Heart right ventricle (tissue), 16 donors: Measurements from ENCODE around the gene NCAPG2. TPM values are rescaled to one million over a fixed set of nuclear protein-coding genes. Genes with fewer than 3 reads are reported as not detected.

ENCODE experiments used
- ATAC-seq, 8 donors: fragments of 200-7000 bp; cut with Tn5 transposase; one replicate each; pipeline ENCODE4 v1.9.1; 2020; ENCODE audit warnings: mild to moderate bottlenecking in 8 of 8, moderate library complexity in 8 of 8, moderate number of reproducible peaks in 1 of 8
- DNase-seq, 2 donors: peaks; one replicate each; pipeline ENCODE4 v3.0.0-alpha.2; 2020
- H3K27ac ChIP-seq, 10 donors: fragments of 200-600 bp; sonication (generic) in 2 of 10; one replicate each; pipeline versions ENCODE4 v1.5.0 to v1.8.0; 2020 to 2022; ENCODE audit warnings: mild to moderate bottlenecking in 3 of 10
- H3K27me3 ChIP-seq, 7 donors: fragments of 200-600 bp; one replicate each; pipeline ENCODE4 v1.8.0; 2021 to 2022; ENCODE audit warnings: mild to moderate bottlenecking in 2 of 7
- H3K36me3 ChIP-seq, 9 donors: fragments of 200-600 bp; sonication (generic) in 1 of 9; one replicate each; pipeline versions ENCODE4 v1.5.0 to v1.8.0; 2020 to 2022; ENCODE audit warnings: mild to moderate bottlenecking in 2 of 9
- H3K4me1 ChIP-seq, 9 donors: fragments of 200-600 bp; sonication (generic) in 1 of 9; one replicate each; pipeline versions ENCODE4 v1.5.0 to v1.8.0; 2020 to 2022; ENCODE audit warnings: mild to moderate bottlenecking in 4 of 9
- H3K4me3 ChIP-seq, 10 donors: fragments of 200-600 bp; sonication (generic) in 2 of 10; one replicate each; pipeline versions ENCODE4 v1.5.0 to v1.8.0; 2020 to 2022; ENCODE audit warnings: mild to moderate bottlenecking in 7 of 10, moderate library complexity in 2 of 10
- H3K9me3 ChIP-seq, 11 donors: fragments of 200-600 bp in 10 of 11; sonication (generic) in 2 of 11; one replicate each; pipeline versions ENCODE4 v1.5.0 to v1.8.0; 2013 to 2022; ENCODE audit warnings: mild to moderate bottlenecking in 2 of 11, control low read depth in 1 of 11, moderate library complexity in 1 of 11
- CTCF ChIP-seq, 9 donors: fragments of 200-600 bp; sonication (generic) in 2 of 9; IDR thresholded peaks; one replicate each; pipeline versions ENCODE4 v1.5.0 to v1.8.0; 2021 to 2022; ENCODE audit warnings: antibody characterized with exemption in 9 of 9, mild to moderate bottlenecking in 5 of 9, moderate library complexity in 1 of 9
- WGBS, 2 donors: extraction: QIAGEN DNeasy Blood & Tissue Kit; methylation state at CpG; one replicate each; pipeline ENCODE4 v1.1.7; 2013; ENCODE audit warnings: inconsistent platforms in 1 of 2; 5-methylcytosine and 5-hydroxymethylcytosine counted together
- intact Hi-C, 10 donors: fragments of 100-400 bp; cut with DNase I; formaldehyde crosslinking; loops; one replicate each; pipeline versions ENCODE4 v1.11.1 to v1.14.2; 2022
- polyA plus RNA-seq, 2 donors: library from polyadenylated mRNA; stranded (reverse); fragments of 200-250 nt; gene quantifications; one replicate each; pipeline ENCODE4 v1.2.3, GENCODE V29; 2013
- total RNA-seq, 10 donors: library from RNA; stranded (reverse); fragmentation: NEBNext Ultra II Directional in 3 of 10; extraction: Animal tissue kit (Norgen Biotek cat#: 25700) in 3 of 10; gene quantifications; one replicate each; pipeline versions ENCODE4 v1.2.1 to v1.2.4, GENCODE V29; 2021 to 2023
- donor health status: Arrhythmogenic right ventricular cardiomyopathy.
- donor health status: ischemic (EF 13 %, LVEDD 7.1; RV severe dilation, severe dysfunction).
- donor health status: healthy with polysubstance abuse.
- donor health status: DM: no; HTN: yes; CAD: no.
- donor health status: DM: no; HTN: no; CAD: no.
- donor health status: ischemic (EF 25% LVEDD 6.9; RV normal size, moderate dysfunction).
- donor health status: ischemic (EF 25% LVEDD 5.7; RV mildly dilated, moderate dysfunction).
- donor health status: healthy.
- donor health status: DM: yes; HTN: yes; CAD: no.
- donor health status: Ischemic cardiomyopathy.
- donor health status: ischemic (EF 35%, LVEDD 5.7; RV mildly dilated, moderate dysfunction).
- donor health status: nonischemic (EF 11% LVEDD 7.7; RV severe dilation, severe dysfunction).
- donor health status: DM: yes; HTN: yes; CAD: no.
- donor health status: PGD.
- donor health status: ischemic (EF 29% LVEDD 5.4; RV normal size, mild dysfunction).
- donor health status: nonischemic (EF 23%, LVEDD 6.1; RV moderate dilation, normal function).

NCAPG2 gene
- total and polyA plus RNA-seq, 12 donors, result 1.3 to 8.0 (median 4.6) TPM

GRCh38 chr7:158694650-158695049 lies 10.0 kb downstream of the NCAPG2 start:
- intact Hi-C loops, result loop anchor here in 4 of 10 donors (5.0 to 10.0 kb wide), 2 partner anchors 170 to 283 kb away; no protein-coding TSS in a partner anchor
- Histone ChIP-seq H3K36me3 (peaks cover 0 to 42% (median 0%) of the 10 kb centered on the region in 9 donors), H3K27me3 (no peaks in the 10 kb centered on the region), H3K4me1 (peaks cover 0 to 12% (median 6%) of the 10 kb centered on the region in 9 donors), H3K4me3 (no peak overlapping the region), H3K27ac (no peak overlapping the region), H3K9me3 (no peaks in the 10 kb centered on the region)
- DNase-seq, result no peak
- TF ChIP-seq CTCF (IDR thresholded peaks at IDR 0.05), result no peak
- ATAC-seq, result no peak
- WGBS, 2 donors, result 80 to 86% methylated on average over 6 of the region's 6 CpGs

DNA sequence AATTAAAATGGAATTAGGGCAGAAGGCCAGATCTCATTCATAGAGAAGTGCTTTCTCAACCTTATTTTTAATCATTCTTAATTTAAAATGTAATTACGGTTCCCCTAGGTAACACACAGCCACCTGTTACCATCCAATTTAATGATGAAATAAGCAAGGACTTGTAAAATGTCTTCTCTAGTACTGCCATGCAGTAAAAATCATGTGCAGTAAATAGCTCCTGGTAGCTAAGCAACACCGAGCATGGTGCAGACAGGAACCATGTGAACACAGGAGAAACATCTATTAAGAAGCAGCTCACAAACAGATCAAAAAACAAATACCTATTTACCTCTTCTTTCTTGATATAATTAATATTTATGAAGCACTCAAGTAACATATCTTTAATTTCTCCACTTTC lies 15.1 kb downstream of the NCAPG2 start:
- intact Hi-C loops, result no loop called here

DNA sequence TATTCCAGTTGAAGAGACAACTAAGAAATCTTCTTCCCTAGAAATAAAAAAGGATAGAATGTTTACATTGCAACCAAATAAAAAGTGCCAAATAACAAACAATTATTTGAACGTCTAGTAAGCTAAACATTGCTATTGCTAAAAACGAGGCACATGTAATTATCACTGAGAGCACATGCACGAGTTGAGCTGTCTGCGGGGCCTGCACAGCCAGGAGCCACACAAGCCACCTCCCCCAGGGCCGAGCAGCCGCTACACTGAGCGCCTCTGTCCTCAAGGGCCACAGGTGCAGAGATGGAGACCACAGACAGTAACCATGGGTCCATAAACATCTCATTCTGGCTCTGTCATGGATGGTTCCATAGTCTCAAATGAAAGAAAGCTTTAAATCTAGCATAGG lies 17.2 kb downstream of the NCAPG2 start:
- intact Hi-C loops, result no loop called here
- no peak for TF ChIP-seq CTCF (IDR thresholded peaks at IDR 0.05)
- H3K4me1 ChIP-seq, result no peaks in the 10 kb centered on the region
- 94 to 96% methylated on average over 7 of the region's 7 CpGs for WGBS, 2 donors
- H3K27ac ChIP-seq, result no peak overlapping the region
- H3K9me3 ChIP-seq, result no peaks in the 10 kb centered on the region
- no peak for DNase-seq
- H3K27me3 ChIP-seq, result no peaks in the 10 kb centered on the region
- ATAC-seq, result no peak
- H3K4me3 ChIP-seq, result no peak overlapping the region
- peaks cover 0 to 92% (median 0%) of the 10 kb centered on the region in 9 donors for H3K36me3 ChIP-seq

More for the DNA sequence above, 15.1 kb downstream of the NCAPG2 start:
- no peak for TF ChIP-seq CTCF (IDR thresholded peaks at IDR 0.05)
- 86 to 97% methylated on average over 2 of the region's 2 CpGs for whole genome bisulfite sequencing, 2 donors
- no peak for DNase-seq
- H3K27ac ChIP-seq, result no peak overlapping the region
- peaks cover 0 to 84% (median 0%) of the 10 kb centered on the region in 9 donors for H3K36me3 ChIP-seq
- H3K4me3 ChIP-seq, result no peak overlapping the region
- no peaks in the 10 kb centered on the region for H3K4me1 ChIP-seq
- ATAC-seq, result no peak
- no peaks in the 10 kb centered on the region for H3K9me3 ChIP-seq
- no peaks in the 10 kb centered on the region for H3K27me3 ChIP-seq

GRCh38 chr7:158685693-158686092 lies 18.9 kb downstream of the NCAPG2 start:
- WGBS, 2 donors, result 92% methylated on average over 4 of the region's 4 CpGs
- DNase-seq, result no peak
- ATAC-seq, result no peak
- Histone ChIP-seq H3K4me3 (no peak overlapping the region), H3K27ac (no peak overlapping the region), H3K36me3 (peaks cover 0 to 78% (median 0%) of the 10 kb centered on the region in 9 donors), H3K4me1 (no peaks in the 10 kb centered on the region), H3K27me3 (no peaks in the 10 kb centered on the region), H3K9me3 (no peaks in the 10 kb centered on the region)
- no peak for TF ChIP-seq CTCF (IDR thresholded peaks at IDR 0.05)
- intact Hi-C loops, result no loop called here
